Sigmoid colon (tissue), 3 donors: ENCODE results near the gene DIO3.

ENCODE experiments used
- CTCF ChIP-seq, 4 experiments: fragments of 450-650 bp in 3 of 4; fragments of 200-600 bp in 1 of 4; IDR thresholded peaks; one replicate each; pipeline ENCODE4 v1.5.1; 2016 to 2019; ENCODE audit warnings: antibody characterized with exemption in 4 of 4, mild to moderate bottlenecking in 3 of 4, moderate library complexity in 2 of 4
- POLR2A ChIP-seq, 2 donors: fragments of 450-650 bp; IDR thresholded peaks; one replicate each; pipeline ENCODE4 v1.6.1; 2016; ENCODE audit warnings: antibody characterized with exemption in 2 of 2, mild to moderate bottlenecking in 2 of 2, moderate library complexity in 2 of 2

DNA sequence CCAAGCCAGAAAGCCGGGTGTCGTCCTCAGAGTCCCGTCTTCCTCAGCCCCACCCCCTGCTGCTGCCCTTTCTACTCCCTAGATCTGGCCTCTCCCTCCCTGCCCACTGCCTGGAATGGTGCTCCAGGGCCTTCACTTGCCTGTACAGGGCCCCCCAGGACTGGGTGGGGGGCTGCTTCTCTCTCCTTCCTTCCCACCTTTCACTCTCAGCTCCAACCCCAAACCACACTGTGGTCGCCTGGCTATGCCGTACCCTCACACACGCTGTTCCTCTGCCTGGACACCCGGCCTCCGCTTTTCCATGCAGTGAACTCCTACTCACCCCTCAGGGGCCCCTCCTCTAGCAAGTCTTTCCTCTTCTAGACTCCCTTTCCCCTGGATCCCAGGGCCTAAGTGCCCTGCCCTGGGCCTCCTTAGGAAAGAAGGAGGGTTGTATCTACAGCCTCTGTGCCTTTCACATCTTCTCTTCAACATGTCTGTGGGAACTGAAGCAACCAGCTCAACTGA, 25.5 kb upstream of the DIO3 start:
- TF ChIP-seq CTCF (IDR thresholded peaks at IDR 0.05) (no peak), POLR2A (IDR thresholded peaks at IDR 0.05) (no peak)
